Activated CD8-positive, alpha-beta memory T cell treated with anti-CD3 and anti-CD28 coated beads, Interleukin-2, amount 50 U/mL, for 24 hours (primary cell): ENCODE results near the gene PROB1.
"Not testable (repeated sequence)": the region's sequence is repeated elsewhere in the genome, so short reads cannot be mapped to it uniquely, and the experiment has no call there.

Experiments
- DNase-seq: peaks from one replicate; pipeline ENCODE4 v3.0.0-alpha.2; 2020; ENCODE audit errors: extremely low read depth

The PROB1 gene

DNA sequence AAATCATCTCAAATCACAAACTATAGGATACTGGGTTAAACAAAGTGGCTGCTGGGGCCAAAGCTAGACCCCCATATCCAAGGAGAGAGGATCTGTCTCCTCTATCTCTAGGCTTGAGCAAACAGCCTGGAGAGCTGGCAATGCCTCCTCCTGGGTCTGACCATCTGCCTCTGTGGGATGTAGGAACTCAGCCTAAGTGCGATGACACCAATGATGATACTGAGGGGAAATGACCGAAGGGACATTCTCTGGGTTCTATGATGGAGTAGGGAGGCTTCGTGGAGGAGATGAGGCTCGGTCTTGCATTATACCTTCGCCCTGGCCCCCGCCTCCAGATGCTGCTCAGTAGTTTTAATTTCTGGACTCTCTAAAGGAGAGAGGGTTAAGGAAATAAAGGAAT lies 18.2 kb upstream of the PROB1 start:
- DNase-seq: no peak

DNA sequence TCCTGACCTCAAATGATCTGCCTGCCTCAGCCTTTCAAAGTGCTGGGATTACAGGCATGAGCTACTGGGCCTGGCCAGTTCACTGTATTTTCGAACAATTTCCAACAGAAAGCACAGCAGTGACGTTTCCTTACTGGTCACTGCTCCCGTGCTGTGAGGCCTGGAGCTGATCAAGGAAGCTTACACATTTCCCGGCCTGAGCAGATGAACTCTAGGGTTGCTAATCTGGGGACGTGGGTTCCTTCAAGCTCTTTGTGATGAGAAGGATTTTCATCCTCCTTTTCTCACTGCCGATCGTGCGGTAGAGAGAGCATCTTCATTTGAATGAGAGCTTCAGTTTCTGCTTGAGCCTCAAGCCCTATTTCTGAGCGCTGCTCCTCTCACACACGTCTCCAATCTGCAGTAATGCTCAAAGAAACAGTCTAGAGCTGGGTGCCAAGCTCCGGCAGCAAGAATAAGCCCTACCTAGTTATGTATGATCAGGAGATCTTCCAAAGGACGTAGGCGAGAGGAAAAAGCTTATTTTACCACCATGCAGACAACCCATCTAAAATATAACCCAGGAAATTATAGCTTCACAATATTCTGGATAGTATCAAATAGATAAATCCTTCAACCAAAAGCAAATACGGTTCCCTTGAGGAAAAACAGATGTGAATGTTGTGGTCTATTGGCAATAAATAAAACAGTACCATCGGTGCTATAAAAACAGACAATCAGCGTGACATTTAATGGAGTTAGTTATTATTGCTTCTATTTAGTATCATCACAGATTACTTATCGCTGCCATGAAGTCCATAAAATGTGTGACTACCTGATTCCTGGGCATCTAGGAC lies 16.3 kb upstream of the PROB1 start:
- DNase-seq: no peak

DNA sequence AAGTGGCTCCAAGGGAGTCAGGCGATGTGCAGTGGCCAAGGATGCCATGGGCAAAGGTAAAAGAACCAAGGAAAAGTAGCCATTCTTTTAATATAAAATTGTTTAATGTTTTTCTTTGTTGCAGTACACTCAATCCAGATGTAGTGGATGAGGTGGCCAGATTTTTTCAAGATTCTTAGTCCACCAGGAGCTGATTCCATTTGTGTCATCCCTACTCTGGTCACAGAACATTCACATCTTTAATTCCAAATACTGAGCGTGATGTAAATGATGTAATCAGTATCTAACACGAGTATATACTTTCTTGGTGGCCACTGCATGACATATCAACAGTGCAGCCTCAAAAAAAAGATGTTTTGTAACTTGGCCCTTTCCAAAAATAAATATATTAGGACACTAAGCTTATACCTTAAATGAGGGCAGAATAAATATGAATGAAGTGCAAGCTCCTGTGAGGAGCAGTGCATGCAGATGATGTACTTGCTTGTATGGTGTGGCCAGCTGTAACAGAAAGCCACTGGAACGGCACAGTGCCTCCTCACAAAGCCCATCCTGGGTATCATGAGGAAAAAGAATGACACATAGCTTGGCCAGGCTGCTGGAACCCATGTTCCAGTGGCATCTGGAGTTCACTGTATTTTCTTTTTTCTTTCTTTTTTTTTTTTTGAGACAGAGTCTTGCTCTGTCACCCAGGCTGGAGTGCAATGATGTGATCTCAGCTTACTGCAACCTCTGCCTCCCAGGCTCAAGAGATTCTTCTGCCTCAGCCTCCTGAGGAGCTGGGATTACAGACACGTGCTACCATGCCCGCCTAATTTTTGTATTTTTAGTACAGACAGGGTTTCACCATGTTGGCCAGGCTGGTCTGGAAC lies 15.5 kb upstream of the PROB1 start:
- DNase-seq: no peak

DNA sequence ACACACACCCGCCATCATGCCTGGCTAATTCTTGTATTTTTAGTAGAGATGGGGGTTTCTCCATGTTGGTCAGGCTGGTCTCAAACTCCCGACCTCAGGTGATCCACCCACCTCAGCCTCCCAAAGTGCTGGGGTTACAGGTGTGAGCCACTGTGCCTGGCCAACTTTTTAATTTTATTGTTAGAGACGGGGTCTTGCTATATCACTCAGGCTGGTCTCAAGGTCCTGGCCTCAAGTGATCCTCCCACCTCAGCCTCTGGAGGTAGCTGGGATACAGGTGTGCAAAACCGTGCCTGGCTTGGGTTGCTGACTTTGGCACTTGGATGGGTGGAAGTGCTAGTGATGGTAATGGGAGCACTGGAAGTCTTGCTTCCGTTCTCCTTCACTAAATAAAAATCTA lies 14.2 kb upstream of the PROB1 start:
- DNase-seq: not testable (repeated sequence)

DNA sequence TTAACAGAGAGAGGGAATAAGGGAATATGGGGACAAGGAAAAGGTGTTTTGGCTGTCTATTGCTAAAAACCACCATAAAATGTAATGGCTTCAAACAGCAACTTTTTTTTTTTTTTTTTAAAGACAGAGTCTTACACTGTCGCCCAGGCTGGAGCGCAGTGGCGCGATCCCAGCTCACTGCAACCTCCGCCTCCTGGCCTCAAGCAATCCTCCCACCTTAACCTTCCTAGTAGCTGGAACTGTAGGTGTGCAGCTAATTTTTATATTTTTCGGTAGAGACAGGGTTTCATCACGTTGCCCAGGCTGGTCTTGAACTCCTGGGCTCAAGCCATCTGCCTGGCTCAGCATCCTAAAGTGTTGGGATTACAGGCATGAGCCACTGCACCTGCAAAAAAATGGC lies 13.3 kb upstream of the PROB1 start:
- DNase-seq: no peak

DNA sequence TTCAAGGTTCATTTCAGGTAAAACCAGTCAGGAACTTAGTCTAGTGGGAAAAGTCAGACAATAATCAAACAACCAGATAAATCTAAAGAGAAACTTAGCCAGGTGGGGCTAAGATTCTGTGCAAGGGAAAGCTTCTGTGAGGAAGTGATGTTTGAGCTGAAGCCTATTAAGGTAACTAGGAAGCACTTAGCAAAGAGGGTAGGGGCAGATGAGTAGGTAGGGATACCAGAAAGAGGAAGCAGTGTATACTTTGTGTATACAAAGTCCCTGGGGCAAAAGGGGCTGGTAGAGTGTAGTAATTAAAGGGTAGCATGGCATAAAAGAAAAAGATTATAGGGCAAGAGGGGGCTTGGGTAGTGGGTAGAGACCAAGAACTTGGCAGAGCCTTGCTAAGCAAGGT lies 12.6 kb upstream of the PROB1 start:
- DNase-seq: no peak

DNA sequence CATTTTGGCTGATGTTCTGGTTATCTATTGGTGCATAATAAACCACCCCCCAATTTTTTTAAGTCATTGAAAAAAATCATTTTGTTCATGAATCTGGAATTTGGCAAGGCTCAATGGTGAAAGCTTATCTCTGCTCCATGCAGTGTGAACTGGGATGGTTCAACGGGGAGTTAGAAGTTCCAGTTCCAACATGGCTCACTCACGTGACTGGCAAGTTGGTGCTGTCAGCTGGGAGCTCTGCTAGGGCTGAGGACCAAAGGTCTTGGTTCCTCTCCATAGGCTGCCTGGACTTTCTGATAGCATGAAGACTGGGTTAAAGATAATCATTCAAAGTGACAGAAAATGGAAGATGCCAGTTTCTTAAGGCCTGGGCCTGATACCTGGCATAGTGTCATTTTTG lies 12.1 kb upstream of the PROB1 start:
- no peak for DNase-seq

DNA sequence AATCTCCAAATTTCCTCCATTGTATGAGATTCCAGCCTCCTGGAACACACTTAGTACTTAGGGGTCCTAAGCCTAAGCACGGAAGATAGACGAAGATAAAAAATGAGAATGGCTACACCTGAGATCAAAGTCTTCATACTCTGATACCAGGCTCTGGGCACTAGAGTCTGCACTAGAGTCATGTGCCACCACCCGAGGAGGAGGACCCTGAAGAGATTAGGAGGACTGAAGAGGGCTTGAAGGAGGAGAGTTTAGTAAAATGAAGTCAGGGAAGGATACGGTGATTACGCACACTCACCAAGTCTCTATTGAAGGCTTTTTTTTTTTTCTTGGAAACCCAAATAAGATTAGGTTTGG lies 9.6 kb upstream of the PROB1 start:
- DNase-seq: no peak

DNA sequence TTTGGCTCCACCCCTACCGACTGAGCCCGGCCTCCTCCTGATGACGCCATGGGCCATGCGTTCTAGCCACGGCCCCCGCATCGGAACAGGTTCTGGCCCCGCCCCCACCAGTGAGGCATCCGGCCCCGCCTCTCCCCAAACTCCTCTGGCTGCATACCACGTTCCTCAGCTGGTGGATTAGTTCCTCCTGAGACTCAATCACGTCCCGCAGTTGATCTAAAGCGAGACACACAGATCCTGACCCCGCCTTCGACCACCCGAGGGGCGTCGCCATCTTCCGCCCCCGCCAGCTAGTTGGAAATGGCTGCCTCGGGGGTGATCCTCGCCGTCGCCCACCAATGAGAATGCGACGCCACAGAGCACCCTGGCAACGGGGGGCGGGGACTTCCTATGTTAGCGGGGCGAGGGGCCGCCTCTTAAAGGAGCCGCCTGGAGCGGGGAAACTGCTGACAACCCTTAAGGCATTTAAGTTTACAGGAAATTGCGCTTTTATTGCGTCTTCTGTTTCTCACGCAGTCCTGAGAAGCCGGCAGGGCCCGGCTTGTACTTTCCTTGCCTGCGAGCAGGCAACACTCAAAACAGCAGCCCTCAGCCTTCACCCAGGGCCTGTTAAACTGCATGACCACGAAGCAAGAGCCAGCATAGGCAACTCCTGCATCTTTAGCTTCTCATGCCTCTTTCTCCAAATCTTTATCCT lies 9.0 kb upstream of the PROB1 start, which contains the start of gene SPATA24:
Gene SPATA24 (minus strand): TSS at position 303 of the 697 bp plus-strand sequence. CDS start 29 bp downstream, at position 274.
- peak; percentile 95 for DNase-seq

DNA sequence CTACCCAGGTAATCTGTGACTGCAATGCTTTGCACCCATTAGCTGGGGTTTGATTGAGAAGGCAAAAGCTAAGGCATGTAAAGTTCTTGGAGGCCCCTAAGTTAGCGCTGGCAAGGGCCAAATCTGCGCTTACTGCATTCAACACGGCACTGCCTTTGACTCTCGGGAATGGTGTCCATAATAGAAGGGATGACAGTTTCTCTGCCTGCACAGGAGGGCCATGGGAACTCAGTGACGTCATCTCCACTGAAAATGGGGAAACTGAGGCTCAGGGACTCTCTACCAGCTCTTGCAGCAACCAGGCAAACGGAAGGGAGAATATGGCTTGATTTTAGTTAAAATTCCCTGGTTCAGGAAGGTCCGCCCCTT lies 8.5 kb upstream of the PROB1 start:
- DNase-seq: no peak

DNA sequence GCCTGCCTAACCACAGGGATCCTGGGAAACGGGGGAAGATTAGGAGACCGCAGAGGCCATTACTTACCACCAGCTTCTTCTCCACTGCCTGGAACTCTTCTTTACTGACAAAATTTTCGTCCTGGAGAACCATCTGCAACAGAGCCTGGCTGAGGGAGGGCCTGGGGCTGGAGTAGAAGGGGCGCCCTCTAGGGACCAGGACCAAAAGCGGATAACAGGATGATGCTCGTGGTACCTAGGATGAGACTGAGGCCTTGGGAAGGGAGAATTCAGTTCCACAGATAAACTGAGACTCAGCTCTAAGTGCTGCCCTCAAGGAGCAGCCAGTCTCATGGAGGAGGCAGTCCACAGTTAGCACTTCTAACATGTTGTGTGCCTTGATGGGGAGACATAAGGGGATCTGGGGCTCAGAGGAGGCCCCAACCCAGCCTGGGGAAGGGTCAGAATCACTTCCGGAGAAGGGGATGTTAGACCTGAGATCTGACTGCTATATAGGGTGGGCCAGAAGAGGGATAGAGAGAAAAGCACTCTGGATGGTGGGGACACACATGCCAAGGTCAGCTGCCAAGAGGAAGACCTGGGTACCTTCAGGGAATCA lies 7.8 kb upstream of the PROB1 start:
- no peak for DNase-seq

DNA sequence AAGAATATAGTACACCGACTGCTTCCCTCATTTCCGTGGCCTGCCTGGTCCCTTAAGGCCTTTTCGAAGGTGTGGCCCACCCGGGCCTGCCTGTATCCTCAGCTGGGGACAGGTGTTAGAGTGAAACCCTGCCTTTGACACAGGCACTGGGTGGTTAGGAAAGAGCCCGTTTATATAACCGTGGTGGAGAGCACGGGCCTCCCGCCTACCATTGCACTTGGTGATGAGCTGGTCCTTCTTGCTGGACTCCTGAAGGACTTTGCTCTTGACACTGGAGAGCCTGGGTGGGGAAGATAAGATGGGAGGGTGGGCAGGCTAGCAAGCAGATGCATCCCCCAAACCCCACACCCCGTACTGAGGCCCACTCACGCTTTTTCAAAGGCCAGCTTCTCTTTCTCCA lies 6.6 kb upstream of the PROB1 start:
- no peak for DNase-seq

DNA sequence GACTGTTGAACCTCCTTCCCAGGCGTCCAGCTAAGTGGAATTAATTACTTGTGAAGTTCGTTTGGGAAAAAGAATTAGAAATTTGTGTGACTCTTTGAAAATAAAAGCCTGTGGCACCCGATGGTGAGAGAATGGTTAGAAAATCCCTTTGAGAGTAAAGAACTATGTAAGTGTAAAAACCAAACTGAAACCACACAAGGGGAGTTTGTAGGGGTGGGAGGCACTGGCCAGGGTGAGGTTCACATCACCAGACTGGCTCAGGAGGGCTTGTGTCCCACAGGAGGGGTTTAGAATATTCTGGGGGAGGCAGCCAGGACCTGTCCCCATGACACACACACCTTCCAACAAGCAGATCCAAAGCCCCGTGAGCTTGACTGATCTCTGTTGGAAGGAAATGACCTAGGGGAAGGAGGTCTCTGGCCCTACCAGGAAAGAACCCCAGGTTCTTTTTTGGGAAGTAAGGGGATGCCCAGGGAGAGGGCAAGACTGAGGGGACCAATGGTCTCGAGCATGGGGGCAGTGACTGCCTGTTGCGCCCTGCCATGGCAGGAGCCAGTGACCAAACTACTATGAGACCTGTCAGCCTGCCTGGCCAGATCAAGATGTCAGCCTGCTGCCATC lies 4.7 kb upstream of the PROB1 start:
- DNase-seq: no peak

DNA sequence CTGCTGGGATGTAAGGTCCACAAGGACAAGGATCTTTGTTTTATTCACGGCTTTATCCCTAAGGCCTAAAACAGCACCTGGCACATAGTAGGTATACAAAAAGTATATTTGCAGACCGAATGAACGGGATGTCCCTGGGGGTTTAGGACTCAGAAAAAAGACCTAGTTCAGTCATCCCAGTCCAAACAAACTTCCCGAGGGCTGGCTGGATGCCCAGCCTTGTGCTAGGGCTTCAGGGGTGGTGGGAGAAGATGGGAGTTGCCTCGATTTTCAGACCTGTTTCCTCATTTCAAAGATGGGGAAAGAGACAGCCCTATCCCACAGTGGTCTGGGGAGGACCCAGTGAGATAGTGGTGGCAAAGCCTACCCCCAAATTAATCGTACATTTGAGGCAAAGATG lies 3.0 kb upstream of the PROB1 start:
- DNase-seq: no peak

DNA sequence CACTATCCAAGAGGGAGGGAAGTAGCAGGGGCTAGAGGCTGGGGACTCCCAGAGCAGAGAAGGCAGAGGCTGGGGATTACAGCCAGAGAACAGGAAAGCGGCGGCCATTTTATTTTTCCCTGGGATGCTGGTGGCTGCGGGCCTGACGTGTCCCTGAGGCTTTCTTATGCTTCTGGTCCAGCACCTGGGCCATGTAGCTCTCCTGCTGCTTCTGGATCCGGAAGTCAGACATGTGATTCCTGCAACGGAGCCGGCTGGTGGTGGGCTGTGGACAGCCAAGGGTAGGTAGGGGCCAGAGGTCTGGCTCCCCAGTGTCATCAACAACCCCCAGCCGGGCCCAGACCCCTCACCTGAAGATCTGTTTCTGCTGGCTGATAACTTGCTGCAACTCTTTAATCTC lies 1.8 kb upstream of the PROB1 start:
- no peak for DNase-seq

DNA sequence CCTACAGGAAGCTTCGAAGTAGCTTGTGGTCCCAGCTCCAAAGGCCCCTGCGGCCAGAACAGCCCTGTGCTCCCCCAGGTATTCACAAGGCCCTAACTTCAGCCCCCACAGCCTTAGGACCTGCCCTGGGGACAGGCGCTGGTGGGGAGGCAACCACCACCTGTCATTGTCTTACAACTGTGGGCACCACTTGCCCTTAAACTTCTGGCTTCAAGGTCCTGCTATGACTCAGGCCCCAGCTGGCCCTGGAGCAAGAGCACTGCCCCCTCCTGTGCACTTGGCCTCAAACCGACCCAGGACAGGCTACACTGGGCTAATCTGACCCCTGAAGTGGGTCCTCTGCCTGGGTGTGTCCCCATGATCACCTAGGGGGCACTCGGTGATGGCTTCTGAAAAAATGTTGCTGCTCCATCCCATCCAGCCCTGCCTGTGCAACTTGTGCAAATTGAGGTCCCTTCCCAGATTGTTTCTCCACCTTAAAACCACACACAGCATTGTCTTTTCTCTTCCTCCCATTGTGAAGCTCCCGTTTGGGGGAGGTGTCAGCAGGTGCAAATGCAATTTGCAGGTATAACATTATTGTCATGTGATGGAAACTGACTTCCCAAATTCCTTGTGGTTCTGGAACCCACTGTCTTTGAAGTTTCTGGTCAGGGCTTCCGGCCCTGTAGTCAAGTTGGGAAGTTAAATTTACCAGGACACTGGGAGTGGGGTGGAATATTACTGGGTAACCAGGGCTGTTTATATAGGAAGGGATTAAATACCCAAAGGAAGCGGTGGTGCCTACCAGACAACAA lies 1.1 kb upstream of the PROB1 start:
- DNase-seq: no peak

DNA sequence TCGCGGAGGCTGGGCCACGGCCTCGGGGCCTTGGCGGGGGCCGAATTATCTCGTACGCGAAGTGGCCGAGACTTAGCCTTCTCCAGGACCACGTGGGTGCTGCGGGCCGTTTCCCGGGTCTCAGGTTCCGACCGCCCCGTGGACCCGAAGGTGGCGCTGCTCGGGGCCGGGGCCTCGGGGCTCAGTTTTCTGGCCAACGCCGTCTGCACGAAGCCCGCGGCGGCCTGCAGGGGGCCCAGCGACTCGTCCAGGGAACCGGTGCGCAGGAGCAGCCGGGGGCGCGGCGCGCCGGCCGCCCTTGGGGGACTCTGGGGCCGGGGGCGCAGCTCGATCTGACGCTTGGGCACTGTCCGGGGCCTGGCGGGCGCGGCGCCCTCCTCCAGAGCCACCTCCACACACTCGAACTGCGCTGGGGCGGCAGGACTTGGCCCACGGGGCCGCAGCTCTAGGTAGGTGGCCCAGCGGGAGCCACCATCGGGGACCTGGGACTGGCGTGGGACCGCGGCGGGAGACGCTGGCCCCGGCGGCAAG lies 716 bp downstream of the PROB1 start:
- DNase-seq: no peak

DNA sequence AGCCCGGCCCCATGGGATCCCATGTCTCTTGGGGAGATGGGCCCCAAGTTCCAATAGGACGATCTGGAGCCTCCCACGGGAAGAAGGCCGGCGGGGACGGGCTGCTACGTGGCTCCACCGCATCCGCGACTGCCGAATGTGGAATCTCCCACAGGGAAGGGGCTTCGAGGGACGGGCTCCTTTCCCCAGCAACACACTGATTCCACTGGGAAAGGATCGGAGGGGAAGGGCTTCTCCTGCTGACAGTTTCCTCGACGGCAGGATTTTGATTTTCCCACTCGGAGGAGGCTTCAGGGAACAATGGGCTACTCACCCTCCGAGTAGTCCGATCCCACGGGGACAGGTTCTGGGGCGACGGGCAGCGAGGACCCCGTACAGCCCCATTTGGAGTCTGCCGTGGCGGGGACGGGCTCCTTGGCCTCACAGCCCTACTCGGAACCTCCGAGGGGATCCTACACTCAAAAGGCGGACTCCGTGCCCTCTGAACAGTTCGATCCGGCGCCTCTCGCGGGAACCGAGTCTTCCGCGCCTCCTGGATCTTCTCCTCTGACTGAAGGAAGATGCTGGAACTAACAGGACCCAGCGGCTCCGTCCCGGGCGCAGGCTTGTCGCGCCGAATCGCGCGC lies 1.3 kb downstream of the PROB1 start:
- no peak for DNase-seq

DNA sequence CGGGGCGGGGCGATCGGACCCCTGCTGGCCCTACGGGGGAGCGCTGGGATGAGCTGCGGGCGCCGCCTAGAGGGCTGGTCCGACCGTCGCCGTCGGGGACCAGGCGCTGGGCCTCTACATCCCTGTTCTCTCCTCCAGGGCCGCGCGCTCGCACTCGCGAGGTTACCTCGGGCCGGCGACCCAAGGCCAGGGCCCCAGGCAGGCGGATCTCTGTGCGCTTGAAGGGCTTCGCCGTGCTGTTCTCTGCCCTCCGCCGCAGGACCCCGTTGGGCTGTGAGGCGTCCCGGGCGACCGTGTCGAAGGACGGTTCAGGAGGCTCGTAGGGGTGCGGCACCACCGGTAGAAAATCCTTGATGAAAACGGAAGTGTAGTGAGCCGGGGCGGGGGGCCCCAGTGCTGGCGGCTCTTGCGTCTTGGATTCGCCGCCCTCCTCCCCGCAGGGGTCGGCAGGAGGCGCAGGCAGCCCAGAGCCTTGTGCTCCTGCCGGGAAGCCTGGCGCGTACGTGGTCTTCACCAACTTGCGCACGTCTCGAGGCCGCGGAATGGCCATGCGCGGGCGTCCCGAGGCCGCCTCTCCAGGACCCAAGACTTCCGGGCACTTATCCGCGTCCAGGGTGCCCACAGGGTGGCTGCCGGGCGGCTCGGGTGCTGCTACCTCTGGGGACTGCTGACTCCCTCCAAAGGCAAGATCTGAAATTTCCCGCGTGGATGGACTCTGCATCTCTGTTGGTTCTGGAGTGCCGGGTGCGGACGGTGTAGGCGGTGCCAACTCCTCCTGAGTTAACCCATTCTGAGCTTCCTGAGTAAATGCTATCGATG lies 2.0 kb downstream of the PROB1 start:
- peak; percentile 56 for DNase-seq
